Ovary (tissue), 3 donors: Measurements from ENCODE around the gene SCOC.

Experiments
- EP300 ChIP-seq: sonication (generic); formaldehyde crosslinking; IDR thresholded peaks from one replicate; pipeline ENCODE4 v1.6.1; 2017; ENCODE audit warnings: antibody characterized with exemption
- POLR2A ChIP-seq: fragments of 450-650 bp; IDR thresholded peaks from one replicate; pipeline ENCODE4 v1.6.1; 2017; ENCODE audit warnings: antibody characterized with exemption, mild to moderate bottlenecking, moderate library complexity
- TF ChIP-seq, protein P1 (sequence below), 3 donors: fragments of 450-650 bp in 2 of 3; fragments of 200-600 bp in 1 of 3; IDR thresholded peaks; one replicate each; pipeline versions ENCODE4 v1.5.1 to v1.8.0; 2016 to 2022; ENCODE audit warnings: antibody characterized with exemption in 3 of 3, mild to moderate bottlenecking in 1 of 3
- donor health status: DM: no; HTN: no; CAD: no.

DNA sequence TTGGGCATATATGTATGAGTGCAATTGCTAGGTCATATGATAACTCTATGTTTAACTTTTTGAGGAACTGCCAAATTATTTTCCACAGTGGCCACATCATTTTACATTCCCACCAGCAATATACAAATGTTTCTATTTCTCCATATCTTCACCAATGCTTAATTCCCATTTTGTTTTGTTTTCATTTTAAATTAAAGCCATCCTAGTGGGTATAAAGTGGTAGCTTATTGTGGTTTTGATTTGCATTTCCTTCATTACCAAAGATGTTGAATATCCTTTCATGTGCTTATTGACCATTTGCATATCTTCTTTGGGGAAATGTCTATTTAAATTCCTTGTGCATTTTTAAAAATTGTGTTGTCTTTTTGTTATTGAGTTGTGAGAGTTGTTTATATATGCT lies 36.7 kb upstream of the SCOC start:
- TF ChIP-seq, protein P1, sequence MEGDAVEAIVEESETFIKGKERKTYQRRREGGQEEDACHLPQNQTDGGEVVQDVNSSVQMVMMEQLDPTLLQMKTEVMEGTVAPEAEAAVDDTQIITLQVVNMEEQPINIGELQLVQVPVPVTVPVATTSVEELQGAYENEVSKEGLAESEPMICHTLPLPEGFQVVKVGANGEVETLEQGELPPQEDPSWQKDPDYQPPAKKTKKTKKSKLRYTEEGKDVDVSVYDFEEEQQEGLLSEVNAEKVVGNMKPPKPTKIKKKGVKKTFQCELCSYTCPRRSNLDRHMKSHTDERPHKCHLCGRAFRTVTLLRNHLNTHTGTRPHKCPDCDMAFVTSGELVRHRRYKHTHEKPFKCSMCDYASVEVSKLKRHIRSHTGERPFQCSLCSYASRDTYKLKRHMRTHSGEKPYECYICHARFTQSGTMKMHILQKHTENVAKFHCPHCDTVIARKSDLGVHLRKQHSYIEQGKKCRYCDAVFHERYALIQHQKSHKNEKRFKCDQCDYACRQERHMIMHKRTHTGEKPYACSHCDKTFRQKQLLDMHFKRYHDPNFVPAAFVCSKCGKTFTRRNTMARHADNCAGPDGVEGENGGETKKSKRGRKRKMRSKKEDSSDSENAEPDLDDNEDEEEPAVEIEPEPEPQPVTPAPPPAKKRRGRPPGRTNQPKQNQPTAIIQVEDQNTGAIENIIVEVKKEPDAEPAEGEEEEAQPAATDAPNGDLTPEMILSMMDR (IDR thresholded peaks at IDR 0.05), result no peak
- TF ChIP-seq POLR2A (no peak), EP300 (no peak)
